PFSK-1 (cell line): Measurements from ENCODE around the gene SLC38A3.

ENCODE experiments used
- POLR2AphosphoS5 ChIP-seq: IDR thresholded peaks from 2 replicates; pipeline ENCODE4 v1.6.1; 2012; ENCODE audit warnings: low read depth, mild to moderate bottlenecking, control low read depth, low read length, moderate library complexity
- TAF1 ChIP-seq: IDR thresholded peaks from 2 replicates; pipeline ENCODE4 v1.6.1; 2012; ENCODE audit warnings: low read length, control low read depth, borderline replicate concordance; ENCODE audit not compliant: insufficient read depth
- TF ChIP-seq, protein P1 (sequence below), 2 experiments: IDR thresholded peaks; 2 replicates each; pipeline versions ENCODE4 v1.6.1 to v1.8.0; 2011 to 2012; ENCODE audit warnings: low read depth in 2 of 2, low read length in 2 of 2, control low read depth in 1 of 2, inconsistent platforms in 1 of 2, mild to moderate bottlenecking in 1 of 2, moderate library complexity in 1 of 2; ENCODE audit not compliant: insufficient read depth in 1 of 2

DNA sequence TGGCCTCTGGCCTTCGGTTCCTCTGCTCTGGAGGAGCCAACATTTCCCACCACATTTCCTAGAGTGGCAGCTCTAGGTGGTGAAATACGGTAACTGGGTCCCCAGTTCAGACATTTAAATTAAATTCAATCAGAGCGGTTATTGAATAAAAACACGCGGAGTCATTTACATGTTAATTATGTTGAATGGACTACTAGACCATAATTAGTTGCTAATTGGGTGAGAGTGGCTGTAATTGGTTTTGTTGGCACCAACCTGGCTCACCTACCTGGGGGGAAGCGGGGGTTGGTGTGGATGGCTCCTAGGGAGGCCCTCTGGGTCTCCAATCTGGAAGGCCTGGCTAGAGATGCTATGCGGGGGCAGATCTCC lies 37.2 kb upstream of the SLC38A3 start:
- no peak for TF ChIP-seq TAF1
- no peak for TF ChIP-seq POLR2AphosphoS5
- TF ChIP-seq, protein P1, sequence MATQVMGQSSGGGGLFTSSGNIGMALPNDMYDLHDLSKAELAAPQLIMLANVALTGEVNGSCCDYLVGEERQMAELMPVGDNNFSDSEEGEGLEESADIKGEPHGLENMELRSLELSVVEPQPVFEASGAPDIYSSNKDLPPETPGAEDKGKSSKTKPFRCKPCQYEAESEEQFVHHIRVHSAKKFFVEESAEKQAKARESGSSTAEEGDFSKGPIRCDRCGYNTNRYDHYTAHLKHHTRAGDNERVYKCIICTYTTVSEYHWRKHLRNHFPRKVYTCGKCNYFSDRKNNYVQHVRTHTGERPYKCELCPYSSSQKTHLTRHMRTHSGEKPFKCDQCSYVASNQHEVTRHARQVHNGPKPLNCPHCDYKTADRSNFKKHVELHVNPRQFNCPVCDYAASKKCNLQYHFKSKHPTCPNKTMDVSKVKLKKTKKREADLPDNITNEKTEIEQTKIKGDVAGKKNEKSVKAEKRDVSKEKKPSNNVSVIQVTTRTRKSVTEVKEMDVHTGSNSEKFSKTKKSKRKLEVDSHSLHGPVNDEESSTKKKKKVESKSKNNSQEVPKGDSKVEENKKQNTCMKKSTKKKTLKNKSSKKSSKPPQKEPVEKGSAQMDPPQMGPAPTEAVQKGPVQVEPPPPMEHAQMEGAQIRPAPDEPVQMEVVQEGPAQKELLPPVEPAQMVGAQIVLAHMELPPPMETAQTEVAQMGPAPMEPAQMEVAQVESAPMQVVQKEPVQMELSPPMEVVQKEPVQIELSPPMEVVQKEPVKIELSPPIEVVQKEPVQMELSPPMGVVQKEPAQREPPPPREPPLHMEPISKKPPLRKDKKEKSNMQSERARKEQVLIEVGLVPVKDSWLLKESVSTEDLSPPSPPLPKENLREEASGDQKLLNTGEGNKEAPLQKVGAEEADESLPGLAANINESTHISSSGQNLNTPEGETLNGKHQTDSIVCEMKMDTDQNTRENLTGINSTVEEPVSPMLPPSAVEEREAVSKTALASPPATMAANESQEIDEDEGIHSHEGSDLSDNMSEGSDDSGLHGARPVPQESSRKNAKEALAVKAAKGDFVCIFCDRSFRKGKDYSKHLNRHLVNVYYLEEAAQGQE (IDR thresholded peaks at IDR 0.05; ENCODE audit: insufficient read depth in 1 of 2, low read depth in 2 of 2, low read length in 2 of 2), result no peak
